Measurements from ENCODE around the gene EDNRA.

GRCh38 chr4:147477439-147477838, 3.5 kb upstream of the EDNRA start:
- no peak for TF ChIP-seq POLR2A (IDR thresholded peaks at IDR 0.05)
- TF ChIP-seq CTCF (IDR thresholded peaks at IDR 0.05): no peak

All from heart left ventricle (tissue), 13 donors.